Activated T-helper 1 cell treated with anti-CD3 and anti-CD28 coated beads, Interleukin-2, amount 50 U/mL, for 16 hours (primary cell): Measurements from ENCODE around the gene NPC1.
"Not testable (repeated sequence)": the region's sequence is repeated elsewhere in the genome, so short reads cannot be mapped to it uniquely, and the experiment has no call there.

ENCODE experiments used
- DNase-seq, 2 donors: peaks; one replicate each; pipeline ENCODE4 v3.0.0-alpha.2; 2020; ENCODE audit warnings: low read depth in 1 of 2, low spot score in 1 of 2

The NPC1 gene

GRCh38 chr18:23493654-23494053, 92.7 kb downstream of the NPC1 start:
- no peak for DNase-seq

DNA sequence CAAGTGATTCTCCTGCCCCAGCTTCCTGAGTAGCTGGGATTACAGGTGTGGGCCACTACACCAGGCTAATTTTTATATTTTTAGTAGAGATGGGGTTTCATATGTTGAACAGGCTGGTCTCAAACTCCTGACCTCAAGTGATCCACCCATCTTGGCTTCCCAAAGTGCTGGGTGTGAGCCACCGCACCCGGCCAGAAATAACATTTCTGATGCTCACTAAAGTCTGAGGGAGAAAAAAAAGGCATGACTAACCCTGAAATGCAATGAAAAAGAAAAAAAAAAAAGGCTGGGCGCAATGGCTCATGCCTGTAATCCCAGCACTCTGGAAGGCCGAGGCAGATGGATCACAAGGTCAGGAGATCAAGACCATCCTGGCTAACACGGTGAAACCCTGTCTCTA, 96.7 kb downstream of the NPC1 start:
- DNase-seq = not testable (repeated sequence)

GRCh38 chr18:23487738-23488570, 98.4 kb downstream of the NPC1 start:
- no peak for DNase-seq

GRCh38 chr18:23485386-23485785, 100.9 kb downstream of the NPC1 start:
- DNase-seq = no peak

DNA sequence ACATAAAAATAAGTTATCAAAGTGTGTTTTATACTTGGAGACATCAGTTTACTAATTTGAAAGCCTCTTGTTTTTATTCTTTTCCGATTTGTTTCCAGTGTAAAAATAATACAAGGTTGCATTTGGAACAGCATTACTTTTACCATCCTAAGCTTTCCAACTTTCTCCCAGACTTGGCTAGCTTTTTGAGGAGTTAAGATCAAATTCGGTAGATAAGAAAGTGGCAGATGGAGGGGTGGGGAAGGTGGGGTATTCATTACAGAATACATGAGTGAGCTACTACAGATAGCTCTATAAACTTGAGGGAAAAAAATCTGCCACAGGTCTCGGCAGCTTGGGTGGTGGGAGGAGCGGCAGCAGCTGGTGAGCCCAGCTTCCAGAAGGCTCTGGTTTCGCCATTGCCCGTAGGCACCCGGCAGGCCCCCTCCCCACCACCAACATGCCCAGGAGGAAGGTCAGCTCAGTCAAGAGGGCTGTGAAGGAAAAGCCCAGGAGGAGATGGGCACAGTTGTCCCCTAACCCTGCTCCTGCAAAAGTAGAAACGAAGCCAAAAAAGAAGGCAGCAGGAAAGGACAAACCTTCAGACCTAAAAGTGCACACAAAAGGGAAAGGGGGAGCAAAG, 101.6 kb downstream of the NPC1 start:
- no peak for DNase-seq
